ENCODE measurements around the gene SLC39A11. TPM values are rescaled to one million over a fixed set of nuclear protein-coding genes. Genes with fewer than 3 reads are reported as not detected.

SLC39A11 gene
- total RNA-seq, 4 donors from 2014 or later: 45.2 to 59.5 (median 49.2) TPM

DNA sequence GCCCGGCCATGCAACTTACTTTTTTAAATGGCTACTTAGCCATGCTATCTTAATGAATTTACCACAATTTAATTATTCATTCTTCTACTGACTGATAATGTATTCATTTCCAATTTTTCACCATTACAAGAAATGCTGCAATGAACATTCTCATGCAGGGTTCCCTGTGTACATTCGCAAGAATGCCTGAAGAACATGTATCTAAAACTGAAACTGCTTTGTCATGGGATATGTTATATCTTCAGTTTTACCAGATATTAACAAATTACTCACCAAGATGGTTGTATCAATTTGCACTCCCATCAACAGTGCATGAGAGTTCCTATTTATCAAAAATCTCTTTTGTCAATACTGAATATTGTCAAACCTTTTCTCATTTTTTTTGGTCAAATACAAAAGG, 100.8 kb downstream of the SLC39A11 start:
- TF ChIP-seq POLR2AphosphoS5 (IDR thresholded peaks at IDR 0.05) (no peak), POLR2A (IDR thresholded peaks at IDR 0.05) (no peak), EP300 (IDR thresholded peaks at IDR 0.05) (no peak)
- TF ChIP-seq, protein P1, sequence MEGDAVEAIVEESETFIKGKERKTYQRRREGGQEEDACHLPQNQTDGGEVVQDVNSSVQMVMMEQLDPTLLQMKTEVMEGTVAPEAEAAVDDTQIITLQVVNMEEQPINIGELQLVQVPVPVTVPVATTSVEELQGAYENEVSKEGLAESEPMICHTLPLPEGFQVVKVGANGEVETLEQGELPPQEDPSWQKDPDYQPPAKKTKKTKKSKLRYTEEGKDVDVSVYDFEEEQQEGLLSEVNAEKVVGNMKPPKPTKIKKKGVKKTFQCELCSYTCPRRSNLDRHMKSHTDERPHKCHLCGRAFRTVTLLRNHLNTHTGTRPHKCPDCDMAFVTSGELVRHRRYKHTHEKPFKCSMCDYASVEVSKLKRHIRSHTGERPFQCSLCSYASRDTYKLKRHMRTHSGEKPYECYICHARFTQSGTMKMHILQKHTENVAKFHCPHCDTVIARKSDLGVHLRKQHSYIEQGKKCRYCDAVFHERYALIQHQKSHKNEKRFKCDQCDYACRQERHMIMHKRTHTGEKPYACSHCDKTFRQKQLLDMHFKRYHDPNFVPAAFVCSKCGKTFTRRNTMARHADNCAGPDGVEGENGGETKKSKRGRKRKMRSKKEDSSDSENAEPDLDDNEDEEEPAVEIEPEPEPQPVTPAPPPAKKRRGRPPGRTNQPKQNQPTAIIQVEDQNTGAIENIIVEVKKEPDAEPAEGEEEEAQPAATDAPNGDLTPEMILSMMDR (IDR thresholded peaks at IDR 0.05): no peak
- Histone ChIP-seq H3K9me3 (no peaks in the 10 kb centered on the region), H3K27me3 (no peaks in the 10 kb centered on the region), H3K27ac (no peak overlapping the region), H3K36me3 (no peaks in the 10 kb centered on the region), H3K4me1 (no peaks in the 10 kb centered on the region), H3K4me3 (no peak overlapping the region)
- 93% methylated on average over 2 of the region's 2 CpGs for WGBS
- DNase-seq (ENCODE audit: low spot score in 2 of 2): no peak

DNA sequence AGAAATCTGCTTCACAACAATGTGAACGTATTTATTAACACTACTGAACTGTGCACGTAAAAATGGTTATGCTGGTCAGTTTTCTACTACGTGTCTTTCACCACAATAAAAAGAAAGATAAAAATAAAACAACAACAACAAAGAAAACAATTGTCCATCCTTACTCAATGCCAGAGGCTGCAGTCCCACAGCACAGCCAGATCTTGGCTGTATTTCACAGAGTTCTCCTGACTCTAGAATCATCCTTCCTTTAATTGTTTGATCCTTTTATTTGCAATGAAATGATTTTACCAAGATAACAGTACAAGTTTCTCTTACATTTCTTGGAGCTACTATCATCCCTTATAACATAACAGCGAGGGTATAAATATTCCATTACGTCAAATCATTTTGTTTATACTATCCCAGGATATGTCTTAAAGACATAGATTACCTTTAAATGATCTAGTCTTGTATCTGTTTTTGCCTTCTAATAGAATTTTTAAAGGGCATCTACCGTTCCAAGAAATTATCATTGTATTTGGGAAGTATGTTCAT, 103.3 kb downstream of the SLC39A11 start:
- 88% methylated on average over 6 of the region's 6 CpGs for WGBS
- Histone ChIP-seq H3K4me1 (peaks cover 3% of the 10 kb centered on the region), H3K36me3 (no peaks in the 10 kb centered on the region), H3K27ac (no peak overlapping the region), H3K9me3 (no peaks in the 10 kb centered on the region), H3K27me3 (no peaks in the 10 kb centered on the region), H3K4me3 (no peak overlapping the region)
- TF ChIP-seq EP300 (IDR thresholded peaks at IDR 0.05) (no peak), POLR2AphosphoS5 (IDR thresholded peaks at IDR 0.05) (no peak), POLR2A (IDR thresholded peaks at IDR 0.05) (no peak)
- TF ChIP-seq, protein P1 (IDR thresholded peaks at IDR 0.05): no peak
- DNase-seq (ENCODE audit: low spot score in 2 of 2): no peak

DNA sequence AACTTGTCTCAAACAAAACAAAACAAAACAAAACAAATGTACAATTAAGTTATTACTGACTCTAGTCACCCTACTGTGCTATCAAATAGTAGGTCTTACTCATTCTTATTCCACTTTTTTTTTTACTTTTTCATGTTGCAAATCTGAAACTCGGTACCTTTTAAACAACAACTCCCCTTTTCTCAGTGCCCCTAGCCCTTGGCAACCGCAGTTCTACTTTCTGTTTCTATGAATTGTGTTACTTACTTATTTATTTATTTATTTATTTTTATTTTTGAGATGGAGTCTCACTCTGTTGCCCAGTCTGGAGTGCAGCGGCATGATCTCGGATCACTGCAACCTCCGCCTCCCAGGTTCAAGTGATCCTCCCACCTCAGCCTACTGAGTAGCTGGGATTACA, 104.0 kb downstream of the SLC39A11 start:
- Histone ChIP-seq H3K27ac (no peak overlapping the region), H3K4me1 (peaks cover 3% of the 10 kb centered on the region), H3K27me3 (no peaks in the 10 kb centered on the region), H3K9me3 (no peaks in the 10 kb centered on the region), H3K36me3 (no peaks in the 10 kb centered on the region), H3K4me3 (no peak overlapping the region)
- DNase-seq (ENCODE audit: low spot score in 2 of 2): no peak
- WGBS: 91% methylated on average over 5 of the region's 5 CpGs
- no peak for TF ChIP-seq EP300 (IDR thresholded peaks at IDR 0.05)
- TF ChIP-seq, protein P1 (IDR thresholded peaks at IDR 0.05): no peak
- no peak for TF ChIP-seq POLR2A (IDR thresholded peaks at IDR 0.05)
- no peak for TF ChIP-seq POLR2AphosphoS5 (IDR thresholded peaks at IDR 0.05)

DNA sequence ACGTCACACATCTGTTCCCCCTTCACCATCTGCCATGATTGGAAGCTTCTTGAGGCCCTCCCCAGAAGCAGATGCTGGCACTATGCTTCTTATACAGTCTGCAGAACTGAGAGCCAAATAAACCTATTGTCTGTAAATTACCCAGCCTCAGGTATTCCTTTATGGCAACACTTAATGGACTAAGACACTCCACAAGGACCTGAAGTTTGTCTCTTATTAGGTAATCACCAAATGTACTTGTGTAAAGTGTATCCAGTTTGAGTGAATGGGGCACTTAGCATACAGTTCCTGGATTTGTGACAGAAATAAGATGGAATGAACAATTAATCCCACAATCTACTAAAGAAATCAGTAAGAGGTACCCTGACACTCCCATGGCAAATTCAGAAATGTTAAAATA, 105.3 kb downstream of the SLC39A11 start:
- H3K4me3 ChIP-seq: no peak overlapping the region
- TF ChIP-seq POLR2AphosphoS5 (IDR thresholded peaks at IDR 0.05) (no peak), POLR2A (IDR thresholded peaks at IDR 0.05) (no peak), EP300 (IDR thresholded peaks at IDR 0.05) (no peak)
- TF ChIP-seq, protein P1 (IDR thresholded peaks at IDR 0.05): no peak
- no peaks in the 10 kb centered on the region for H3K27me3 ChIP-seq
- H3K4me1 ChIP-seq: peaks cover 3% of the 10 kb centered on the region
- 100% methylated on average over 1 of the region's 1 CpG for WGBS
- H3K9me3 ChIP-seq: no peaks in the 10 kb centered on the region
- no peak overlapping the region for H3K27ac ChIP-seq
- DNase-seq (ENCODE audit: low spot score in 2 of 2): no peak
- H3K36me3 ChIP-seq: no peaks in the 10 kb centered on the region

DNA sequence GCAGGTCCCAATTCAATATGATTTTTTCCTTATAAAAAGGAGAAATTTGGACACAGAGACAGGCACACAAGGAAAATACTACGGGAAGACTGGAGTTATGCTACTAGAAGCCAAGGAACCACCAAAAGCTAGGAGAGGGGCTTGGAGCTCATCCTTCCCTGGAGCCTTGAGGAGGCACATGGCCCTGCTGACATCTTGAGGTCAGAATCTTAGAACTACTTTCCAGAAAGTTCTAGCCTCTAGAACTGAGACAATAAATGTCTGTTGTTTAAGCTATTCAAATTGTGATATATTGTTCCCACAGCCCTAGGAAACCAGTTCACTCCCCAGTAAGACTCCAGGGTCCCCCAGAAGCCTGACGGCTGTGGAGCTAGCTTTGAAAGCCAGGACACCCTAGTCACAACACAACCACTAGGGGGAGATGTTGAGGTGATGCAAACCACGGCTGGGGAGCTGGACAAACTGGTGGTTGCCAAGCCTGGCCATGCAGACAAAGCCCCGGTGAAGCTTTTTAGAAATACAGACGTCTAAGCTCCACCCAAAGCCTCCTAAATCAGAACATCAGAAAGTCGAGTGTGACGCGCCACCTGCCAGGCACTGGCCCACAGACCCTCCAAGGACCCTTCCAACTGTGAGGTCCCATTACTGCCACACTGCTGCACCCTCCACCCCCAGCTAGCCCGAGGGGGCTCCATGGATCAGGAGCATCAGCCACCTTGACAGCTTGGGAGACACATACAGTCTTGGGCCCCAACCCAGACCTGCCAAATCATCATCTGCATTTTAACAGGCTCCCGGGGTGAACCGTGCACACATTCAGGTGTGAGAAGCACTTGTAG, 106.4 kb downstream of the SLC39A11 start:
- no peak overlapping the region for H3K27ac ChIP-seq
- WGBS: 53% methylated on average over 11 of the region's 11 CpGs
- peak in 1 of 2 donors; percentile 69 for DNase-seq (ENCODE audit: low spot score in 2 of 2)
- peaks cover 3% of the 10 kb centered on the region for H3K4me1 ChIP-seq
- H3K4me3 ChIP-seq: no peak overlapping the region
- no peaks in the 10 kb centered on the region for H3K36me3 ChIP-seq
- TF ChIP-seq POLR2AphosphoS5 (IDR thresholded peaks at IDR 0.05) (no peak), EP300 (IDR thresholded peaks at IDR 0.05) (no peak), POLR2A (IDR thresholded peaks at IDR 0.05) (no peak)
- TF ChIP-seq, protein P1 (IDR thresholded peaks at IDR 0.05): peak; percentile 20 to 82
- H3K9me3 ChIP-seq: no peaks in the 10 kb centered on the region
- H3K27me3 ChIP-seq: no peaks in the 10 kb centered on the region
